ENCODE results near the gene BTBD16.

The BTBD16 gene

GRCh38 chr10:122346326-122346950, 75.3 kb downstream of the BTBD16 start:
- no peak for DNase-seq
- no peaks in the 10 kb centered on the region for H3K27me3 ChIP-seq
- TF ChIP-seq CTCF (IDR thresholded peaks at IDR 0.05; ENCODE audit: low read depth, low read length) = no peak
- no peak overlapping the region for H3K4me3 ChIP-seq (ENCODE audit: low read depth, low read length)
- no peaks in the 10 kb centered on the region for H3K9me3 ChIP-seq
- no peaks in the 10 kb centered on the region for H3K36me3 ChIP-seq
- H3K4me1 ChIP-seq = no peaks in the 10 kb centered on the region

DNA sequence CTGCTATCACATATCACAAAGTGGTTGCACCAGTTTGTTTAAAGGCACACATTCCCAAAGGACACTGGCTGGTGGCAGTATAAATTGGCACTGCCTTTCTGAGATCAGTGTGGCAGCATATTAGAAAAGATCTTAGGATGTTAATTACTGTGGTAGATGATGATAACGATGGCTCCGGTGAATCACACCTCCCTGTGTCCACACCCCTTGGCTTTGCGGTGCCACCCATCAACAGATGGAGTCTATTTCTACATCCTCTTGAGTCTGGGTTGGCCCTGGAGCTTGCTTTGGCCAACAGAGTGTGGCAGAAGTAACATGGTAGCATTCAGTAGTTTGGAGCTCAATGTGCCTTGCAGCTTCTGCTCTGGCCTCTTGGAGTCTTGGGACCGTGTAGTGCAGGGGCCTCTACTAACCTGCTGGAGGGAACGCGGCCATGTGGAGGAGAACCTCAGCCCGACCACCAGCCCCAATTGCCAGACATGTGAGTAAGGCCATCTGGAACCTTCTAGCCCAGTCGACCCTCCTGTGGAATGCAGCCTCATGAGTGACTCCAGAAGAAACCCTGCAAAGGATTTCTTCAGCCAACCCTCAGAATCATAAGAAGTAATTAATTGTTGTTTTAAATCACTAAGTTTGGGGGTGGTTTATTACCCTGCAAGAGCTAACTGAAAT, 76.2 kb downstream of the BTBD16 start:
- Histone ChIP-seq H3K4me3 (ENCODE audit: low read depth, low read length) (no peak overlapping the region), H3K27me3 (no peaks in the 10 kb centered on the region), H3K9me3 (no peaks in the 10 kb centered on the region), H3K4me1 (no peaks in the 10 kb centered on the region), H3K36me3 (no peaks in the 10 kb centered on the region)
- no peak for TF ChIP-seq CTCF (IDR thresholded peaks at IDR 0.05; ENCODE audit: low read depth, low read length)
- DNase-seq = no peak

DNA sequence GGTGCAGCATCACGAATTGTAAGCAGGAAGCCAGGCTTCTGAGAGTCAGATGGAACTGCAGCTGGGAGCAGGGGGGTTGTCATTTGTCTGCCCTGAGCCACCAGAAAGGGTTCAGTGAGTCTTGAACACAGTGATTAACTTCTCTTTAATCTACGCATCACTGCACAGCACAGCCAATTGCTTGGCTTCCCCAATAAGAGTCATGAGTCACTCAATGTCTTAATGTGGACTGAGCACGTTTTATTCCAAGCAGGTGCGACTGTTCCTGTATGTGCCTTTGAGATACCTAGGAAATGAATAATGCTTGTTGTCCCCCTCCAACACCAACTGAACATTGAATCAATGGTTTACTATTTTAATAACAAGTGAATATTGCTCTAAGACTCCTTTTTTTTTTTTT, 77.4 kb downstream of the BTBD16 start:
- Histone ChIP-seq H3K9me3 (no peaks in the 10 kb centered on the region), H3K36me3 (no peaks in the 10 kb centered on the region), H3K4me1 (no peaks in the 10 kb centered on the region), H3K27me3 (no peaks in the 10 kb centered on the region), H3K4me3 (ENCODE audit: low read depth, low read length) (no peak overlapping the region)
- no peak for TF ChIP-seq CTCF (IDR thresholded peaks at IDR 0.05; ENCODE audit: low read depth, low read length)
- DNase-seq = no peak

DNA sequence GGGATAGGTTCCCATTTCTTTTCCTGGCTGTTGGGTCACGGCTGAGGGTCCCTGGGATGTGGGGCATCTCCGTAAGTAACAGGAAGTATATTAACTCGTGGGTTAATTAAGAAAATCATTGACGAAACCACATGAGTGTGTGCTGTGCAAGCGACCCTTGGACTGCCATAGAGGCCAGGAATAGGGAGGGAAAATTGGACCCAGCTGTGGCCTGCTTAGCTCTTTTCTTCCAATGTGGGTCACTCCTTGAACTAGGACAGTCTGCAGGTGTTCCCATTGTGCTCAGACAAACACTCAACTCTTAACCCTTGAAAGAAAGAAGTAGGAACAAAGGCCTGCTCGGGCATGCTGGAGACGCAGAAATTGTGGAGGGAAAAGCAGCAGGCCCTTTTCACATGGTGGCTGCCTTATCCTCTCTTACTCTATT, 77.9 kb downstream of the BTBD16 start:
- H3K27me3 ChIP-seq = no peaks in the 10 kb centered on the region
- no peak overlapping the region for H3K4me3 ChIP-seq (ENCODE audit: low read depth, low read length)
- H3K36me3 ChIP-seq = no peaks in the 10 kb centered on the region
- no peaks in the 10 kb centered on the region for H3K4me1 ChIP-seq
- H3K9me3 ChIP-seq = no peaks in the 10 kb centered on the region
- no peak for DNase-seq
- TF ChIP-seq CTCF (IDR thresholded peaks at IDR 0.05; ENCODE audit: low read depth, low read length) = no peak

- DNase-seq = no peak
- H3K27me3 ChIP-seq = no peaks in the 10 kb centered on the region
- H3K4me3 ChIP-seq (ENCODE audit: low read depth, low read length) = no peak overlapping the region
- no peaks in the 10 kb centered on the region for H3K36me3 ChIP-seq
- TF ChIP-seq CTCF (IDR thresholded peaks at IDR 0.05; ENCODE audit: low read depth, low read length) = no peak
- no peaks in the 10 kb centered on the region for H3K9me3 ChIP-seq
- no peaks in the 10 kb centered on the region for H3K4me1 ChIP-seq
Observed at GRCh38 chr10:122349758-122350369, 78.8 kb downstream of the BTBD16 start.

DNA sequence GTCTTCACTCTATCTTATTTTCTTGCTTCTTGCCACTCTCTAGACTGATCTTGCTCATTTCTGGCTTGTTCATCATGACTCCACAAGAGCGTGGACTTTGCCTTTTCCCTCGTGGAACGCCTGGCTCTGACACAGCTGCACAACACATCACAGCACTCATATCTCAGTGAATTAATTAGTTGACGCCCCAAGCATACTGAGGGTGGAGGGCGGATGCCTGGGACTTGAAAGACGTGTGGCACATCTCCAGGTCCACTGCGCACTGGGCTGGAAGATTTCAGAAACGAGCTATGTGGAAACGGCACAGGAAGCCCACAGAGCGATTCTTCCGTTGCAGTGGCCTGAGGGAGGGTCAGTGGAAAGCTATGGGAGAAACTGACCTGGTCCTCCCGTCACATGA, 79.8 kb downstream of the BTBD16 start:
- Histone ChIP-seq H3K36me3 (no peaks in the 10 kb centered on the region), H3K4me3 (ENCODE audit: low read depth, low read length) (no peak overlapping the region), H3K9me3 (no peaks in the 10 kb centered on the region), H3K4me1 (no peaks in the 10 kb centered on the region), H3K27me3 (no peaks in the 10 kb centered on the region)
- no peak for DNase-seq
- no peak for TF ChIP-seq CTCF (IDR thresholded peaks at IDR 0.05; ENCODE audit: low read depth, low read length)
